Esophagus muscularis mucosa (tissue), 4 donors: ENCODE measurements around the gene DAAM1.

Experiments used
- EP300 ChIP-seq: sonication (generic); formaldehyde crosslinking; IDR thresholded peaks from one replicate; pipeline ENCODE4 v1.6.1; 2017; ENCODE audit warnings: antibody characterized with exemption
- POLR2A ChIP-seq: fragments of 450-650 bp; IDR thresholded peaks from one replicate; pipeline ENCODE4 v1.6.1; 2017; ENCODE audit warnings: antibody characterized with exemption, moderate library complexity, mild to moderate bottlenecking, low read depth
- POLR2AphosphoS5 ChIP-seq, 2 donors: sonication (generic); formaldehyde crosslinking; IDR thresholded peaks; one replicate each; pipeline ENCODE4 v1.6.1; 2017; ENCODE audit warnings: antibody characterized with exemption in 2 of 2
- TF ChIP-seq, protein P1 (sequence below), 3 experiments: fragments of 200-600 bp in 2 of 3; fragments of 450-650 bp in 1 of 3; sonication (generic) in 2 of 3; IDR thresholded peaks; one replicate each; pipeline ENCODE4 v1.5.1; 2017 to 2019; ENCODE audit warnings: antibody characterized with exemption in 3 of 3, mild to moderate bottlenecking in 2 of 3, moderate library complexity in 1 of 3

DNA sequence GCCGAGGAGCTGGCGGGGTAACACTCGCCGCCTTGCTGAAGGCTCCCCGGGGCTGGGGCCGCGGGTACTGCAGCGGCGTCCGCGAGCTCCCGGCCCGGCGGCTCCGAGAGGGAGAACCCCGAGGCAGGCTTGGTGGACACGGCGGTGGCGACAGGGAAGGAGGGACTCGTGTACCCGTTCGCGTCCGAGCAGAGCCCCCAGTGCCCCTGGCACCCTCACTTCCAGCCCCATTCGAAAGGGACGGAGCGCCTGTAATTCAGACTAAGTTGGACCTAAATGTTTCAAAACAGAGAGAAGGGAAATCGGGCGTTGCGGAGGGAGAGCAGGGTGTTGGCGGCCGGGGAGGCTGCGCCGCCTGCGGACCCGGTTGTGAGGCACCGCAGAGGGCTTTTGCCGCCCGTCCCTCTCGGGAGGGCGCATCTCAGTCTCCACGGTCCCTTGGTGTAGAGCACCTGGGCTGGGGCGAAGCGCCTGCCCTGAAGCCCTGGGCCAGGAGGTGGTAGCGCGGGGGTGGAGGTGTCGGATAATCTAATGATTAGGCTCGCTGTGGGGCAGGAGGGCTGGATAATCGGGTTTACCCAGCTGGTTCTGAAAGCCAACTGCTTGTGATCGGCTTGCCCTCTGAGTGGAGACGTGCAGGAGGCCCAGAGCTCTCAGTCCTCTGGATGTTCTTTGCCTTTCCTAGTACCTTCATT is 771 bp downstream of the DAAM1 start:
- TF ChIP-seq, protein P1, sequence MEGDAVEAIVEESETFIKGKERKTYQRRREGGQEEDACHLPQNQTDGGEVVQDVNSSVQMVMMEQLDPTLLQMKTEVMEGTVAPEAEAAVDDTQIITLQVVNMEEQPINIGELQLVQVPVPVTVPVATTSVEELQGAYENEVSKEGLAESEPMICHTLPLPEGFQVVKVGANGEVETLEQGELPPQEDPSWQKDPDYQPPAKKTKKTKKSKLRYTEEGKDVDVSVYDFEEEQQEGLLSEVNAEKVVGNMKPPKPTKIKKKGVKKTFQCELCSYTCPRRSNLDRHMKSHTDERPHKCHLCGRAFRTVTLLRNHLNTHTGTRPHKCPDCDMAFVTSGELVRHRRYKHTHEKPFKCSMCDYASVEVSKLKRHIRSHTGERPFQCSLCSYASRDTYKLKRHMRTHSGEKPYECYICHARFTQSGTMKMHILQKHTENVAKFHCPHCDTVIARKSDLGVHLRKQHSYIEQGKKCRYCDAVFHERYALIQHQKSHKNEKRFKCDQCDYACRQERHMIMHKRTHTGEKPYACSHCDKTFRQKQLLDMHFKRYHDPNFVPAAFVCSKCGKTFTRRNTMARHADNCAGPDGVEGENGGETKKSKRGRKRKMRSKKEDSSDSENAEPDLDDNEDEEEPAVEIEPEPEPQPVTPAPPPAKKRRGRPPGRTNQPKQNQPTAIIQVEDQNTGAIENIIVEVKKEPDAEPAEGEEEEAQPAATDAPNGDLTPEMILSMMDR (IDR thresholded peaks at IDR 0.05) = peak in 2 of 3 experiments; percentile 6 to 18
- TF ChIP-seq POLR2A (no peak), POLR2AphosphoS5 (IDR thresholded peaks at IDR 0.05) (no peak), EP300 (no peak)
